Body of pancreas (tissue), 4 donors: Measurements from ENCODE around the gene CACNA2D4.

Experiments used
- CTCF ChIP-seq, 7 experiments: fragments of 450-650 bp in 4 of 7; fragments of 200-600 bp in 3 of 7; sonication (generic) in 3 of 7; IDR thresholded peaks; one replicate each; pipeline ENCODE4 v1.5.1; 2016 to 2019; ENCODE audit warnings: antibody characterized with exemption in 7 of 7
- POLR2A ChIP-seq, 3 donors: fragments of 450-650 bp; IDR thresholded peaks; one replicate each; pipeline ENCODE4 v1.6.1; 2016; ENCODE audit warnings: antibody characterized with exemption in 3 of 3, mild to moderate bottlenecking in 2 of 3

DNA sequence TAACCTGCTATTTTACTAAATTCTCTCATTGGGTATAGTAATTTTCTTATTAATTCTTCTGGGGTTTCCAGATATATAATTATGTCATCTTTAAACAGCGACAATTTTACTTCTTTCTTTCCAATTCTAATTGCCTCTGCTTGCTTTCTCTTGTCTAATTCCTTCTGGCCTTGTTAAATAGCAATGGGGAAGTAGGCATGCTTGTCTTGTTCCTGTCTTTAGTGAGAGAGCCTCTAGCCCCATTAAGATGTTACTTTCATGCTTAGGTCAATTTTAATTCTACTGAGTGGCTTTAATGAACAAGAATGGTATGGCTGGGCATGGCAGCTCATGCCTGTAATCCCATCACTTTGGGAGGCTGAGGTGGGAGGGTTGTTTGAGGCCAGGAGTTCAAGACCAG, 66.4 kb downstream of the CACNA2D4 start:
- TF ChIP-seq CTCF (IDR thresholded peaks at IDR 0.05) (no peak), POLR2A (IDR thresholded peaks at IDR 0.05) (no peak)
